GM12878 (cell line): ENCODE data around the gene LYRM4.

ENCODE experiments used
- CTCF ChIP-seq, 3 experiments: IDR thresholded peaks in 2 of 3; conservative IDR thresholded peaks in 1 of 3; 2 replicates each; pipeline ENCODE4 v1.5.1; 2011; ENCODE audit warnings: low read depth in 3 of 3, low read length in 3 of 3, mild to moderate bottlenecking in 3 of 3, control low read depth in 2 of 3, moderate library complexity in 2 of 3, inconsistent platforms in 1 of 3, mixed read lengths in 1 of 3; ENCODE audit not compliant: control insufficient read depth in 2 of 3, insufficient read depth in 1 of 3; ENCODE audit errors: extremely low read depth in 1 of 3
- FOXM1 ChIP-seq: IDR thresholded peaks from 2 replicates; pipeline ENCODE4 v1.6.1; 2012; ENCODE audit warnings: low read depth, mild to moderate bottlenecking, inconsistent platforms, low read length, moderate library complexity
- NFIC ChIP-seq: IDR thresholded peaks from 2 replicates; pipeline ENCODE4 v1.6.1; 2012; ENCODE audit warnings: low read depth, mild to moderate bottlenecking, inconsistent platforms, low read length, moderate library complexity
- POLR2A ChIP-seq: IDR thresholded peaks from 2 replicates; pipeline ENCODE4 v1.6.1; 2011; ENCODE audit warnings: low read depth, mild to moderate bottlenecking, low read length
- POU2F2 ChIP-seq: IDR thresholded peaks from 3 replicates; pipeline ENCODE4 v1.6.1; 2011; ENCODE audit warnings: low read depth, mild to moderate bottlenecking, low read length, borderline replicate concordance
- YY1 ChIP-seq: IDR thresholded peaks from 2 replicates; pipeline ENCODE4 v1.6.1; 2011; ENCODE audit warnings: low read depth, mild to moderate bottlenecking, low read length
- TF ChIP-seq, protein P1 (sequence below): fragments of 450-650 bp; IDR thresholded peaks from 2 replicates; pipeline ENCODE4 v1.6.1; 2018; ENCODE audit warnings: borderline replicate concordance, mild to moderate bottlenecking; ENCODE audit not compliant: partially characterized antibody
- TF ChIP-seq, protein P2 (sequence below): fragments of 450-650 bp; IDR thresholded peaks from 2 replicates; pipeline ENCODE4 v1.6.1; 2017; ENCODE audit warnings: antibody characterized with exemption, mild to moderate bottlenecking, moderate library complexity

GRCh38 chr6:5152460-5152859 lies 108.3 kb downstream of the LYRM4 start:
- TF ChIP-seq FOXM1, result no peak
- no peak for TF ChIP-seq NFIC
- TF ChIP-seq, protein P1, sequence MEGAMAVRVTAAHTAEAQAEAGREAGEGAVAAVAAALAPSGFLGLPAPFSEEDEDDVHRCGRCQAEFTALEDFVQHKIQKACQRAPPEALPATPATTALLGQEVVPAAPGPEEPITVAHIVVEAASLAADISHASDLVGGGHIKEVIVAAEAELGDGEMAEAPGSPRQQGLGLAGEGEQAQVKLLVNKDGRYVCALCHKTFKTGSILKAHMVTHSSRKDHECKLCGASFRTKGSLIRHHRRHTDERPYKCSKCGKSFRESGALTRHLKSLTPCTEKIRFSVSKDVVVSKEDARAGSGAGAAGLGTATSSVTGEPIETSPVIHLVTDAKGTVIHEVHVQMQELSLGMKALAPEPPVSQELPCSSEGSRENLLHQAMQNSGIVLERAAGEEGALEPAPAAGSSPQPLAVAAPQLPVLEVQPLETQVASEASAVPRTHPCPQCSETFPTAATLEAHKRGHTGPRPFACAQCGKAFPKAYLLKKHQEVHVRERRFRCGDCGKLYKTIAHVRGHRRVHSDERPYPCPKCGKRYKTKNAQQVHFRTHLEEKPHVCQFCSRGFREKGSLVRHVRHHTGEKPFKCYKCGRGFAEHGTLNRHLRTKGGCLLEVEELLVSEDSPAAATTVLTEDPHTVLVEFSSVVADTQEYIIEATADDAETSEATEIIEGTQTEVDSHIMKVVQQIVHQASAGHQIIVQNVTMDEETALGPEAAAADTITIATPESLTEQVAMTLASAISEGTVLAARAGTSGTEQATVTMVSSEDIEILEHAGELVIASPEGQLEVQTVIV, result no peak
- TF ChIP-seq CTCF (IDR thresholded peaks at IDR 0.05 in 2 of 3, conservative IDR thresholded peaks at IDR 0.05 in 1 of 3; ENCODE audit: control insufficient read depth in 2 of 3, extremely low read depth in 1 of 3, insufficient read depth in 1 of 3, low read depth in 3 of 3, low read length in 3 of 3), result no peak
- TF ChIP-seq, protein P2, sequence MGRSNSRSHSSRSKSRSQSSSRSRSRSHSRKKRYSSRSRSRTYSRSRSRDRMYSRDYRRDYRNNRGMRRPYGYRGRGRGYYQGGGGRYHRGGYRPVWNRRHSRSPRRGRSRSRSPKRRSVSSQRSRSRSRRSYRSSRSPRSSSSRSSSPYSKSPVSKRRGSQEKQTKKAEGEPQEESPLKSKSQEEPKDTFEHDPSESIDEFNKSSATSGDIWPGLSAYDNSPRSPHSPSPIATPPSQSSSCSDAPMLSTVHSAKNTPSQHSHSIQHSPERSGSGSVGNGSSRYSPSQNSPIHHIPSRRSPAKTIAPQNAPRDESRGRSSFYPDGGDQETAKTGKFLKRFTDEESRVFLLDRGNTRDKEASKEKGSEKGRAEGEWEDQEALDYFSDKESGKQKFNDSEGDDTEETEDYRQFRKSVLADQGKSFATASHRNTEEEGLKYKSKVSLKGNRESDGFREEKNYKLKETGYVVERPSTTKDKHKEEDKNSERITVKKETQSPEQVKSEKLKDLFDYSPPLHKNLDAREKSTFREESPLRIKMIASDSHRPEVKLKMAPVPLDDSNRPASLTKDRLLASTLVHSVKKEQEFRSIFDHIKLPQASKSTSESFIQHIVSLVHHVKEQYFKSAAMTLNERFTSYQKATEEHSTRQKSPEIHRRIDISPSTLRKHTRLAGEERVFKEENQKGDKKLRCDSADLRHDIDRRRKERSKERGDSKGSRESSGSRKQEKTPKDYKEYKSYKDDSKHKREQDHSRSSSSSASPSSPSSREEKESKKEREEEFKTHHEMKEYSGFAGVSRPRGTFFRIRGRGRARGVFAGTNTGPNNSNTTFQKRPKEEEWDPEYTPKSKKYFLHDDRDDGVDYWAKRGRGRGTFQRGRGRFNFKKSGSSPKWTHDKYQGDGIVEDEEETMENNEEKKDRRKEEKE, result no peak
- TF ChIP-seq POU2F2, result no peak
- no peak for TF ChIP-seq YY1
- no peak for TF ChIP-seq POLR2A
